ENCODE data around the gene C20orf204.

The C20orf204 gene

DNA sequence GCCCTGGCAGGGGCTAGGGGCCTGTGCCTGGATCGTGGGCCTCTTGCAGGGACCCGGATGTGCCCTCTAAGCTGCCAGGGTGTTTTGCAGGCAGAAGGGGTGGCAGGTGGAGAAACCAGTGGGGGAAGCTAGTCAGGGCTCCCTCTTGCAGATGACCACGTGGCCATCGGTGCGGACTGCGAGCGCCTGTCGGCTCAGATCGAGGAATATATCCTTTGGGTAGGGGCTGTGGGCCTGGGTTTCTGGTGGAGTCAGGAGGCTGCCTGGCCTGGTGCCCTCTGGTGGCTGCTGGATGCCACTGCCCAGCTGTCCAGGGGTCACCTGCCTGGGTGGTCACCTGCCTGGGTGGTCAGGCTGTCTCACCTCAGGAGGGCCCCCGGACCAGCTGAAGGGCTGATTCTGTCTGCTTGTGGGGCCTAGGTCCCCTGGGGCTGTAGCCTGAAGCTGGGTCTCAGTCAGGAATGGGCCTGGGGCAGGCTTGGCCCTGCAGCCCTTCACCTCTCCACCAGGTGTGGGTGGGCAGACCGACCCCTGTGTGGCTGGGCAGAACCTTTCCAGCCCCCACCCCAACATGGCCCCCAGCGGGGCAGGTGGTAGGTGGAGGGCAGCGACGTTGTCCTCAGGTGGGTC, 33.7 kb downstream of the C20orf204 start:
- in situ Hi-C loops (cut with MboI; ENCODE audit: low sequenced_read_pairs): no loop called here

DNA sequence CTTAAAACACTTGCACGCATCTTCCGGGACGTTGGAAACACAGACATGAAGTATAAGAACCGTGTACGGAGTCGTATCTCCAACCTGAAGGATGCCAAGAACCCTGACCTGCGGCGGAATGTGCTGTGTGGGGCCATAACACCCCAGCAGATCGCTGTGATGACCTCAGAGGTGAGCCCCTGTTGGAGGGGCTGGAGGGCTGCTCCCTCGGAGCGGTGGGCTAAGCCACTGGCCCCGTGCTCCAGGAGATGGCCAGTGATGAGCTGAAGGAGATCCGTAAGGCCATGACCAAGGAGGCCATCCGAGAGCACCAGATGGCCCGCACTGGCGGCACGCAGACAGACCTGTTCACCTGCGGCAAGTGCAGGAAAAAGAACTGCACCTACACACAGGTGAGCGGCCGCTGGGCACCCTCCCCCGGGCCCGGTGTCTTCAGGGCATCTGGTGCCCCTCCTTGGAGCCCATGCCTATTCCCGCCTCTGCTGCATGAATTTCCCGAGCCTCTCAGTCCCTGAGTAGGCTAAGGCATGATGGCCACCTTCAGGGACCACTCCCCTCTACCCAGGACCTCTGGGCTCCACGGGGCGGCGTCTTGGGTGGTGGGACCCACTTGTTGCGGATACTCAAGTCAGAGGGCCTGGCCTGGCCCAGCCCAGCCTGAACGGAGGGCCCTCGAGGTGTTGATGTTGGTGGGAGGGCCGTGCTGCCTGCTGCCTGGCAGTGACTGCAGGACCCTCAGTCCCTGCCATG, 34.4 kb downstream of the C20orf204 start:
- in situ Hi-C loops (cut with MboI; ENCODE audit: low sequenced_read_pairs): no loop called here

DNA sequence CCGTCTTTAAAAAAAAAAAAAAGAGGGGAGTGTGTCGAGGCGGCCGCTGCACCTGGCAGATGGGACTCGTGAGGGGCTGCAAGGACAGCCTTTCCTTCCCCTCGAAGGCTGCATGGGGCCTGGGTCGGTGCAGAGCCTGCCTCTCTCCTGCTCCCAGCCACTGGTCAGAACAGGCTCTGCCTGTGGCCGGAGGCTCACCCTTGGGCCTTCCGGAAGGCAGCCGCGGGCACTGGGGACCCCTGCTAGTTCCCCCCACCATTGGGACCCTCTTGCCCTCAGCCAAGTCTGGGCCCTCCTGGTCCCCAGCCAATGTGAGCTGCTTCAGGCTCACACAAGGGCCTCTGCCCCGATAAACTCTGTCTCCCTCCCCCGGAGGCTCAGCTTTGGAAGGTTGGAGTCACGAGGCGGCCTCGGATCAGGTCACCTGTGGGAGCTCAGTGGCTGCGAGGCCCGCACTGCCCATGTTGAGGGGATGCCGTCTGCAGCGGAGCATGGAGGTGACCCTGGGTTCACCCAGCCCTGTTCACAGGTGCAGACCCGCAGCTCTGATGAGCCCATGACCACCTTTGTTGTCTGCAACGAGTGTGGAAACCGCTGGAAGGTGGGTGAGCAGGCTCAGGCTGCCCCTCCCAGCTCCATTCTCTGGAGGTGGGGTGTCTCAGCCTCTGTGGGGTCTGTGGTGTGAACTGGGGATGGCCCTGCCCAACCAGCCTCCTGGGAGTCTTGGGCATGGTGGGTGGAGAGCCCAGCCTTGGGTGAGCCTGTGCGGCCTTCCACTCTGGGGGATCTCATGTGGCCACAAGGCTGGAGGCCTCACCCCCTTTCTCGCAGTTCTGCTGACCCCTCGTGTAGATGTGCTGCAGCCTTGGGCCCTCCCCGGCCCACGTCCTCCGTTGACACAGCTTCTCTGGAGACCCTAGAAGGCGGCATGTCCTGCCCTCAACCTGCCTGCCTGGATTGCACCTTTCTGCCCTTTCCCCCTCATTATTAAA, 35.7 kb downstream of the C20orf204 start:
- in situ Hi-C loops (cut with MboI; ENCODE audit: low sequenced_read_pairs): no loop called here

DNA sequence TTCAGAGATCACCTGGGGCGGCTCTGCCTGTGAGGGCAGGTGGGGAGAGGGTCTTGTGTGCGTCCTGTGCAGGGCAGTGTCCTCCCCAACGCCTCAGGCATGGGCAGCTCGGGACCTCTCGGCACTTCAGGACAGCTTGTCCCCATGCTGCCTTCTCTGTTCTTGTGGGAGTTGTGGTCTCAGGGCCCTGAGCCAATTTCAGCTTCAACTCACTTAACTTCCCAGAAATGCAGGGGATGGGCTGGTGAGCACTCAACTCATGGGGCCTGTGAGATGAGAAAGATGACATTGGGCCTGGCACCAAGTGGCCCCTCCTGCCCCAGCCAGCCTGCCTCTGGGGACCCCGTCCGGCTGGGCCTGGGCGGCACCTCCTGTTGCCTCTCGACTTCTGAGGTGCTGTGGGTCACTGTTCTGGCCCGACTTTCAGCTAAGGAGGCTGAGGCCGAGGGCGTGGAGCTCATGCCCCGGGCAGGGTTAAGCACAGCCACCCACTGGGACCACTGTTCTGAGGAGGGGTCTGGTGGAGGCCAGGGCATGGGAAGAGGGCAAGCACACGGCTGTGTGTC, 36.6 kb downstream of the C20orf204 start:
- in situ Hi-C loops (cut with MboI; ENCODE audit: low sequenced_read_pairs): no loop called here

DNA sequence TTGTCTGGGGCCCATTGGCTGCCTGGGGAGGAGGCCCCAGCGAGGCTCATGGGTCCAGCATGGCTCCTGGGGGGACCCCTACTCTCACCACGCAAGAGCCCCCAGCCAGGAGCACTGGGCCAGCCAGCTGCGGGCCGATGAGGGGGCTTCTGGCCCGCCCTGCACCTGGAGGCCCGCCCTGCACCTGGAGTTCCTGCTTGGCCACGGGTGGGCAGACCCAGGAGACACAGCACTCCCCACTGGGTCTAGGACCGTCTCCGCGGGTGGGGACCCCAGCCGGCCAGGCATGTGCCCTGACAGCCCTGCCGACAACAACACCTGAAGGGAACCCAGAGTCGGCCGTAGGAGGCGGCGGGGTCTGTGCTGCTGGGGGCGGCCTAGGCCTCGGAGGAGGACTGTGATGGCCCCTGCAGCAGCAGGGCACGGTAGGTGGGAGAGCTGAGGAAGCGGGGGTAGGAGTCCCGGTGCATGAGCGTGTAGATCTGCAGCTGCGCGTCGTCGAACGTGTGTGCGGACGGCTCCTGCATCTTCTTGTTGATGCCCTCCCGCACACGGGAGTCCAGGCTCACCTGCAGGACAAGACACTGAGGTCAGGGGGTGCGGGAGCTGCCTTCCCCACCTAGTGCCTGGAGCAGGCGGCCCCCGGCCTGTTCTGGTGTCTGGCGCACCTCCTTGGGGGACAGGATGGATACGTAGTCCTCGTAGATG, 37.6 kb downstream of the C20orf204 start:
- in situ Hi-C loops (cut with MboI; ENCODE audit: low sequenced_read_pairs): no loop called here

DNA sequence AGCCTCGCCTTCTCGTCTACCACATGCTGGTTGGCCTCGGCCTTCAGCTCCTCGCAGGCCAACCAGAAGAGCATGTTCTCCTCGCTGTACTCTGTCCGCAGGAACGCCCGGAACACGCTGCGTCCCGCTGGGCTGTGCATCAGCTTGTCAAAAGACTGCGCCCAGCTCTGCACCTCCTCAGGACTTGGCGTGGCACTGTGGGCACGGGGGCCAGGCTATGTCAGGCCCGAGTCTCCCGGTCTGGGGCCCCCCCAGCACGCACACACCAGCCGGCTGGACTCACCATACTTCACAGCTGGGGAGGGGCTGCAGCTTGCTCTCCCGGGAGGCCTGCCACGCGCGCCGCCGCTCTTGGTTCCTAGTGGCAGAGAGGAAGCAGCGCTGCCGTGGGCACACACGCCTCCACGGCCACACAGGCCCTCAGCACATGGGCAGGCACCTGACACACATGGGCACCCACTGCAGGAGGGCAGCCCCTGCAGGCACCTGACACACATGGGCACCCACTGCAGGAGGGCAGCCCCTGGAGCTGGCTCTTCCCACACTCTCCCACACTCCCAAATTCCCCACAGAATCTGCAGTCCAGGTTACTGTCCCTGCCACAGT, 38.3 kb downstream of the C20orf204 start:
- in situ Hi-C loops (cut with MboI; ENCODE audit: low sequenced_read_pairs): no loop called here

DNA sequence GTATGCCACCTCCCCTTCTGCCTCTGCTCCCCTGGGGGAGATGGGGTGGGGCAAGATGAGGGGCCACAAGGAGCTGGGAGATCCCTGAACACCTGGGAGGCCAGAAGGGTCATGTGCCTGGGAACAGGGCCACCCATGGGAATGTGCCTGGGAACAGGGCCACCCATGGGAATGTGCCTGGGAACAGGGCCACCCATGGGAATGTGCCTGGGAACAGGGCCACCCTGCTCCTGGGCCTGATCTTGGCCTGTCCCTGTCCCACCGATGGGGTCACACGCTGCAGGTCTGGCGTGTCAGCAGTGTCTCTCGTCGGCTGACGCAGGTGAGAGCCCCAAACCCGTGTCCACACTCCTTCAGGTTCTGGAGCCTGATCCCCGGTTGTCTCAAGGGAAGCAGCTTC, 39.0 kb downstream of the C20orf204 start:
- in situ Hi-C loops (cut with MboI; ENCODE audit: low sequenced_read_pairs): no loop called here

DNA sequence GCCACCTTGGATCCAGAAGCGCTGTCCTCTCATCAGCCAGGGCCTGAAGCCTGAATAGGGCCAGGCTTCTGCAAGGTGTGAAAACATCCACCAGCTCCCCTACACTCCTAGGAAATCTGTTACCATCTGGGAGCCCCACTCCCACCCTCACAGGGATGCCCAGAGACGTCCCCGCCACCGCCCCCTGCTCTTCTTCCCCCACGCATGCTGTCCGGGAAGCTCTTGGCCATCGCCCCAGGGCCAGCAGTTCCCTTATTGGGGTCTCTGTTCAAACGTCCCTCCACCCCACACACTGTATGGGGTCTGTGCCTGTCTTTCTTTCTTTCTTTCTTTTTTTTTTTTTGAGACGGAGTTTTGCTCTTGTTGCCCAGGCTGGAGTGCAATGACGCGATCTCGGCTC, 39.6 kb downstream of the C20orf204 start:
- in situ Hi-C loops (cut with MboI; ENCODE audit: low sequenced_read_pairs): no loop called here

DNA sequence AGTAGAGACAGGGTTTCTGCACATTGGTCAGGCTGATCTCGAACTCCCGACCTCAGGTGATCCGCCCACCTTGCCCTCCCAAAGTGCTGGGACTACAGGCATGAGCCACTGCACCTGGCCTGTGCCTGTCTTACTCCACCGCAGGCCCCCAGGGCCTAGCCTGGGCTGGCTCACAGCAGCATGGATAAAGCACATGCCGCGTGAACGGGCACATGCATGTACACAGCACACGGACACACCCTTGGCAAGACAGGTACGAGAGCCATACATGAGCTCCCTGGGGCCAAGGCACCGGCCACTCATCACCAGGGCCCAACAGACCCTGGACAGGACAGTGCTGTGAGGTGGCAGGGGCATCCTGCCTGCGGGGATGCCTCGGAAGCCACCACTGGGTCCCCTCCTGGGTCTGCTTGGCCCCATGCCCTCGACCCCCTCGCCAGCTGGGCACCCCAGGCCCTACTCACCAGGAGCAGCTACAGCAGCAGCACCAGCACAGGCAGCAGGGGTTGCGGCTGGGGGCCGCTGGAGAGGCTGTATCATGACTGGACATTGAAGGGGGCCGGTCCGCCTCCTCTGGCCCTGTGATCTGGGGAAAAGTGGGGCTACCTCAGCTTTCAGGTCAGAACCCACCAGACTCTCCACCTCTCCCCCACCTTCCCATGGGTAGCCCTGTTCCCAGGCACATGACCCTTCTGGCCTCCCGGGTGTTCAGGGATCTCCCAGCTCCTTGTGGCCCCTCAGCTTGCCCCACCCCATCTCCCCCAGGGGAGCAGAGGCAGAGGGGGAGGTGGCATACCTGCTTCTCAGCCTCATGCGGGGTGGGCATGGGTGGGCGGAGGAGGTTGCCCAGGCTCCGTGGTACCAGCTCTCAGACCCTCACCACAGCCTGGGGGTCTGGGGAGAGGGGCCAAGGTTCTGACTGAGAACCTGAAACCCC, 40.3 kb downstream of the C20orf204 start:
- in situ Hi-C loops (cut with MboI; ENCODE audit: low sequenced_read_pairs): no loop called here

DNA sequence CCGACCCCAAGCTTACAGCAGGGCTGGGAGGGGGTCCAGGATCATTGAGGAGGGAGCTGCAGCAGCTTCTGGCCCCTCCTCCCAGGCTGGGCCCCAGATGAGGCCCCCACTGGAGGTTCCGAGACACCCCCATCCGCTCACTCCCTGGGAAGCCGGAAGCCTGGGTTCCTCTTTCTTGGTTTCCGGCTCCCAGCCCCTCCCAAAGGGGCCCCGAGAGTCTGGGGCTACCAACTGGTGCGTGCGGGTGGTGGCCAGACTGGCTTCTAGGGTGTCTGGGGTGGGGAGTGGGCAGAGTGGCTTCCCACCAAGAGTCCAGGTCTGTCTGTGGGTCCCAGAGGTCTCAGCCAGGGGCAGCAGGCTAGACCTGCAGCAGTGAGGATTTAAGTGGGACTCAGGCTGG, 41.1 kb downstream of the C20orf204 start:
- in situ Hi-C loops (cut with MboI; ENCODE audit: low sequenced_read_pairs): no loop called here

DNA sequence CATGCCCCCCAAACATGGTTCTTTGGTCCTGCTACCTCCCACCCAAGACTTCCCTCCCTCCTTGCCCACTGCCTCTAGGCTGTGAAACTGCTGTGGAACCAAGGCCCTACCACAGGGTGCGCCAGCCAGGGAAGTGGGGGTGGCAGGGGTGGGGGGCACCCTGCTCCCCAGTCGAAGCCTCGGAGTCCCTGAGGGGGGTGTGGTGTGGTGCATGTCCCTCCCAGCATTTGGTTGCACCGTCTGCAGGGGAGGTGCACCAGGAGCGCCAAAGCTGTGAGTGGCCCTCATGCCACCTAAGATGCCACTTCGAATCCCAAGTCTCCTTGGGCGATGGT, 41.5 kb downstream of the C20orf204 start:
- in situ Hi-C loops (cut with MboI; ENCODE audit: low sequenced_read_pairs): no loop called here

DNA sequence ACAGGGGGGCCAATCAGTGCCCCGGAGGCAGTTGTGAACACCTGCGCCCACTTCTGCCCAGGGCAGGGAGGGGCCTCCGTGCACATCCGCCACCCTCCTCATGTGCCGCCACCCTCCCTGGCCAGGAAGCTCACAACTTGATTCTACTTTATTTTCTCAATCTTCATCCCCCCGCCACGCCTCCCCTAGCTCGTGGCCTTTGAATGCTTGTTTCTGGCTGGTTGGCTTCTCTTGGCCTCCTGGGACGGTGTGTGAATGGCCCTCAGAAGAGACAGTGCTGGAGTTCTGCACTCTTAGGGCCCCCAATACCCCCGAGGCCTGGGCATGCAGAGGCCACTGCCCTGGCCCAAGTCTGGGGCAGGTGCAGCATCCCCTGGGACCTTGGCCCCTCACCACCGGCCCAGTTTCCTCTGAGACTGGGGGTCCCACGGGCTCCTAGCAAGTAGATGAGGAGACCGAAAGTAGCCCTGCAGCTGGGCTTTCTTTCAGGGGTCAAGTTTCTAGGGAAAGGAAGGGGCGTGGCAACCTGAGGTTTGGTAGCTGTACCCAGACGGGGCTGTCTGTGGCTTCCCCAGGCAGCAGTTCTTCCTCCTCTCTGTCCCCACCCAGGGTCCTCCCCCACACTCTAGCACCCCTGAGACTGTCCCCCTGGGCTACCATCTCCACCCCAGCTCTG, 42.0 kb downstream of the C20orf204 start:
- in situ Hi-C loops (cut with MboI; ENCODE audit: low sequenced_read_pairs): no loop called here

DNA sequence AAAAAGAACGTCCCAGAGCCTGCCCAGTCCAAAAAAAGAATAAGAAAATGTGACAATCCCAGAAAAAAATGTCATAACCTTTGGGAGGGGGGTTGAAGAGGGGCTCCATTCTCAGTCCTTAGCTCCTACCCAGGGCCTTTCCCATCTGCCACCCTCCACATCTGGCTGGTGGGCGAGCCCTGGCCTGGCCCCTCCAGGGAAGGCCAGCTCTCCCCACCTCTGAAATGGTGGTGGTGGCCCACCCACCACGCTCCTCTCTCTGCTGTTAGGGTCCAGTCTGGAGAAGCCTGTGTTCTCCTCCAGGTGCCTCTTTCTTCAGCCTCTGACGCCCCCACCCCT, 42.9 kb downstream of the C20orf204 start:
- in situ Hi-C loops (cut with MboI; ENCODE audit: low sequenced_read_pairs): no loop called here

DNA sequence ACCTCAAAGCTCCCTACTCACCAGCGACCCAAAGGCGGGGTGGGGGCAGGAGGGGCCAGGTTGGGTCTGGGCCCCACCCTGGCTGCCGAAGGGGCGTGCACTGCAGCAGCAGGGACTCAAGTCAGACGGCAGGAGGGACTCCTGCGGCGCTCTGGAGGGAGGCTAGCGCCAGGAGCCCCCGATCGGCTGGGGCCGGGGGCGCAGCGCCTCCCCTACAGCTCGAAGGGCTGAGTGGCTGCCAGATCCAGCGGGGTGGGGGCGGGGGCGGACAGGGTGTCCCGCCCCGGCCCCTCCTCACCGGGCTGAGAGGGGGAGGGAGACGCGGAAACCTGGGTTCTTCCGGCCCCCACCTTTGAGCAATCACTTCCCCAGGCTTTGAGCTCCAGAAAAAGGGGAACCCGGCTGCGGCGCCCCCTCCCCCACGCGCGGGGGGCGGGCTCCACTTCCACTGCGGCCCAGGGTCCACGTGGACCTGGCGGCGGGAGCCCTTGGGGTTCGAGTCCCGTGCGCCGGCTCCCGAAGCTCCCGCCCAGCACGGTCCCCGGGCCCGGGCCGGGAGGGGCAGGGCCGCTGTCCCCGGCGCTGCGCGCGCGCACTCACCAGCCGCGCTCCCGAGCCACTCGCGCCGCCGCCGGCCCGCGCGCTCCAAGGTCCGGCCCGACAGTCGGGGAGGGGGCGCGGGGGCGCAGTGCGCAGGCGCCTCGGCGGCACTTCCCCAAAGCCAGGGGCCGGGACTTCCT, 43.5 kb downstream of the C20orf204 start, which contains the start of gene RGS19:
RGS19 (minus strand) TSS at position 246 of the 740 bp plus-strand sequence. CDS start 2,632 bp downstream, outside the sequence.
- in situ Hi-C loops (cut with MboI; ENCODE audit: low sequenced_read_pairs): no loop called here

DNA sequence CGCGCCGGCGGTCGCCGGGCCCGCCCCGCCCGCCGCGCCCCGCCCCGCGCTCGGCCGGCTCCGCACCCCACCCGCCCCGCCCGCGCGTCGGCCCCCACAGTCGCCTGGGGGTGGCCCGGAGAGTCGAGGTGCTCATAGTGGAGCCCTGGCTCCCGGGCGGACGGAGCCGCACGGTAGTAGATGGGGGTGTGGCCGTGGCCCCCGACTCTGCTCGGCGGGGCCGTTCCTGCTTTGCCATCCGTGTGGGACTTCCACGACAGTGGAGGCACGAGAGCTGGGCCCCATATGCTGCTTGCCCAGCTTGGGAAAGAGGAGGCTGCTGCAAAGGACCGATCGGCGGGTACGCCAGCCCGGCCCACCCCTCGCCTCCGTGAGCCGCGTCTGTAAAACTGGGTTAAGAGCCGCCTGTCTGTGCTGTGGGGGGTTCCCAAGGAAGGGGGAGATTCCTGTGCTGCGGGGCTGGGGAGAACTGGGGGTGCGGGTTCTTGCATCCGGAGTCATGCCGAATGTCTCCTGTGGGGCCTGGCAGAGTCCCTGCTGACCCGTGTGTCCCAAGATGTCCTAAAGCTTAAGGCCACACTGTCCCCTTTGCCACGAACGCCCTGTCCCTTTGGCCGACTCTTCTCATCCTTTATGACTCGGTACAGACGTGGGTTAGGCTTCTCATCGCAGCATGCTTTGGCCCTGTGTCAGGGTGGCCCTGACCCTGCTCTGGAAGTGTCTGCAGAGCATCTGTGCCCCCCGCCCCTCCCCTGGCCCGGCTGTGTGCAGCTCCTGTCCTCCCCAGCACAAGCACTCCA, 44.2 kb downstream of the C20orf204 start, which contains the start of gene OPRL1:
OPRL1 (plus strand) TSS at position 70 of the 800 bp plus-strand sequence. CDS start 12,639 bp downstream, outside the sequence.
- in situ Hi-C loops (cut with MboI; ENCODE audit: low sequenced_read_pairs): no loop called here

DNA sequence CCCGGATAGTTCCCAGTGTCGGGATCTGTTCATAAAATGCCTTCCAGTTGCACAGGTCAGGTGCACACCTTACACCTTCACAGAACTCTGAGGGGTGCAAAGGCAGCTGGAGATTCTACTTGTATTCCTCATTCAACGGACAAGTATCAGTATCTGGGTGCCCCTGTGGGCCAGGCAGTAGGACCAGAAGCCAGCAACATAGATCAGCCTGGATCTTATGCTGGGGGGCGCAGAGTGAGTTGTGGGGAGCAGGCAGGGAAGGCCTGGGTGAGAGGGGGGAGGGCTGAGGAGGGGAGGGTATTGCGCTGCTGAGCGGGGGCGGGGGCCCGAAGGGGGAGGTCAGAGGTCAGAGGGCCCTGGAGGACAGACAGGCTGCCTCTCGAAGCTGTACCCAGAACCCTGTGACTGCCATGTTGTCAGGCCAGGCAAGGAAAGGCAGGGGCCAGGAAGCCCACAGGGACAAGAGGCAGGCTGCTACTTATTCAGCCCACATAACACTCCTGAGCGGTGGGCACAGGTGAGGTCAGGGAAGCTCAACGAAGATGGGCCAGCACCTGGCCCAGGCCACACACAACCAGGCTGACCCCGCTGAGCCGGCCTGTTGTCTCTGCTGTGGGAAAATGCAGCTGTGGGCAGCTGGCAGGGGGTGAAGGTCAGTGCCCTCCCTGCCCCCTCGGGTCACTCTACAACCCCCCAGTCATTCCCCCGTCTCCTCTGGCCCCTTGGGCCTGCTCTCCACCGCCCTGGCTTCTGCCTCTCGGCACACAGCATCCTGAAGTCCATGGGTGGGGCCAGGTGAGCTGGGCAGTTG, 45.0 kb downstream of the C20orf204 start:
- in situ Hi-C loops (cut with MboI; ENCODE audit: low sequenced_read_pairs): no loop called here
